GM08714 (cell line): ENCODE measurements around the gene VTI1A.

Source experiments
- H3K4me3 ChIP-seq: fragments of 200-500 bp; sonication (Bioruptor generic); 2 replicates; pipeline ENCODE4 v1.5.1; 2014; ENCODE audit warnings: mild to moderate bottlenecking, low read length, inconsistent platforms
- ZNF274 ChIP-seq: IDR thresholded peaks from 2 replicates; pipeline ENCODE4 v1.6.1; 2012; ENCODE audit warnings: mild to moderate bottlenecking, low read depth, low read length

Gene VTI1A

DNA sequence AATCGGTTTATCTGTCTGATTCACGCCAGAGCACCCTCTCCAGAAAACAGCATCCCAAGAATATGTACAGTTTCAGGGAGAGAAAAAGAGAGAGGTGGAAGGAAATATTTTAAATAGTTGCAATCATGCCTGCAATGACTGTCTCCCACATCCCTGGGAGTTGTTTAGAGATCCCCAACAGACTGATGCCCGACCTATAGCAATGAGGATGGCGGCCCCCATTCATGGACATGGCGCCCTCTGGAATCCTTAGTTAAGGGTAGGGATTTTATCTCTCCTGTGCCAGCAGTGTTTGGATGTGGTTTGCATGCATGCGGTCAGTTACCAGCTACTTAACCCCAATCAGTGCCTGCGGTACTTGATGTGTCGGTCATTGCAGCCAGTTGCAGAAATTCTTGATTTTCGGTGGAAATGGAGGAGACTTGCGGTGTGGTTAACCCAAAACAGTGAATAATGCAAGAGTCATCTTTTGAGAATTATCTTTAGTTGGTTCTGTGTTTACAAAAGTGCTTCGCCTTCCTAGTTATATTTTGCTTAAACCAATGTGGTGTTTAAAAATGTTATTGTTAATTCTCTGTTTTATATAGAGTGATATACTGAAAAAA, 317.0 kb downstream of the VTI1A start:
- no peak for TF ChIP-seq ZNF274
- H3K4me3 ChIP-seq, result no peak overlapping the region

DNA sequence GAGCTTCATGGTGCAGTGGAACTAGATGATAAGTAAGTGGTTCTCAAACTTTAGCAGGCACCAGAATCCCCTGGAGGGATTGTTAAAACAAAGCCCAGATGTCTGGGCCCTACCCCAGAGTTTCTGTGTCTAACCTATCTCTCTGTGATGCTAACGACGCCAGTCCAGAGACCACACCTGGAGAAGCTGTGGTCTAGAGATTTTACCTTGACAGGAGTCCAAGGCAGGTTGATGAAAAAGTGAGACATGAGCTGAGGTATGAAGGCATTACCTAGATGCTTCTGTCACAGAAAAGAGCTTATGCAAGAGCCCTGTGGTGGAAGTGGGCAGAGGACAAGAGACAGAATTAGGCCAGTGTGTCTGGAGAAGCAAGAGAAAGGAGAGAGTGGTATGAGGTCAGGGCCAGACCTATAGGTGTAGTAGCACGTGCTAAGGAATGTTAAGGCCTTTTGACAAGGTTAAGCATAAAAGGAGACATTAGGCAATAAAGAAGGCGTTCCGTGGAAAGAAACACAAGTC, 318.8 kb downstream of the VTI1A start:
- TF ChIP-seq ZNF274, result no peak
- H3K4me3 ChIP-seq, result no peak overlapping the region

DNA sequence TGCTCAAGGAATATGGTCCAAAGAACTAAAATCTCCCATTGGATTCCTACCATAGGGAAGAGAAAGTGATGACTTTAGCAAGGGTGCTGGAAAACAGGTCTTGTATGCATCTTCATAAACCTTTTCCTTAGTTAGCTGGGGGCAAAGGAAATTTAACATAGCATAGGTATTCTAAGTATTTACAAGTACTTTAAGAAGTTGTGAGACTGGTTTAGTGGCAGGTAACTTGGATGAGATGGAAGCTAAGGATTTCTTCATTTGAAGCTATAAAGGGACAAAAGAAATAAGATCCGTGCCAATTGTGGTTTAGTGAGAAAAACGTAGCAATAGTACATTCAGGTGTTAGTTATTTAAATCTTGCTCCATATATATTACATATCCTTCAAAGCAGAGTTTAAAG, 319.6 kb downstream of the VTI1A start:
- no peak overlapping the region for H3K4me3 ChIP-seq
- TF ChIP-seq ZNF274, result no peak

DNA sequence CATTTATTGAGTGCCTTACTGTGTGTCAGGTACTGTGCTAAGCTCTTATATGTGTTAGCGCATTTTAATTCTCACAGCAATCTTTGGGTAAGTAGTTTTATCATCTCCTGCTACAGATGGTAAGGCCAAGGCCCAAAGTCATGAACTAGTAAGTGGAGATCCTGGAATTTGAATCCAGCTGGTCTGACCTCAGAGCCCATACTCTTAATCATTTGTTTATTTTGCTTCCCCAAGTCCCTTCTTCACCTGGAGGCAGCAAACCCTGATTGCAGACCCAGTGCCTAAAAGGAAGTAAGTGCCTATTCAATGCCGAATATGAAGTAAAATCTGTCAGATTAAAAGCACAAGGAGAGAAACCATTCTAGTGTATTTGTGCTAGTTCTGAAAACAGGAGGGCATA, 320.1 kb downstream of the VTI1A start:
- TF ChIP-seq ZNF274, result no peak
- no peak overlapping the region for H3K4me3 ChIP-seq

DNA sequence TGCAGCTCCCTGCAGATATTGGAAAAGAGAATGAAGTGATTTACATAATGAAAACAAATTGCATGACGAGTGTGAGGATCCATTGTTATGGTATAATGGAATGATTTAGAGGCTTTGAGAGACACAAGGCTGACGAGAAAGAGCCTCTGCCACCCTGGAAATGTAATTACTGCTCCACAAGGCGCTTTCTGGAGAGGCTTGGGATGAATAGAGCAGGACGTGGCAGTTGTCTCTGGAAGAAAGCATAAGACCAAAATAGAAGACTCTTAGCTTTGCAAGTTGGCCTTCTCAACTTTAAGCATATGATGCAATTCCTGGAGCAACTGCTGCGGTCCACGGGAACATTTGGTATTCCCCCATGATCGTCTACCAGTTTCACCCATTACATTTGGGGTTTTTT, 321.1 kb downstream of the VTI1A start:
- TF ChIP-seq ZNF274, result no peak

DNA sequence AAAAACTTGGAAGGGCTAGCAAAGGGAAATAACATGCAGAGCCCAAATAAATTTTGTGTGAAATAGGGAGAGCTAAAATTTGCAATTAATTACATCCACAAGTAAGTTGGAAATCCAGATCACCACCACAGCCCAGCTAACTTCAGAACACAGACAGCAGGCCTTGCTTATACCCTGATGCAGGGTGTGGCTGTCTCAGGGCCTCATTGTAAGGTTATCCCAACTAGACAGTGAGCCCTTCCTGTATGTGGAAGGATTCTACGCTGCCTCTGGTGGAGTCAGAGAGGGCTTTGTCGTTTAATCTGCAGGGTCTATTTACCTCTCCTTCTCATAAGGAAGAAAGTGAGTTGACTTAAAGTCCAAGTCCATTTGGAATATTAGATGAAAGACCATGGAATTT, 322.1 kb downstream of the VTI1A start:
- no peak for TF ChIP-seq ZNF274

More for the DNA sequence above, 321.1 kb downstream of the VTI1A start:
- H3K4me3 ChIP-seq, result no peak overlapping the region

DNA sequence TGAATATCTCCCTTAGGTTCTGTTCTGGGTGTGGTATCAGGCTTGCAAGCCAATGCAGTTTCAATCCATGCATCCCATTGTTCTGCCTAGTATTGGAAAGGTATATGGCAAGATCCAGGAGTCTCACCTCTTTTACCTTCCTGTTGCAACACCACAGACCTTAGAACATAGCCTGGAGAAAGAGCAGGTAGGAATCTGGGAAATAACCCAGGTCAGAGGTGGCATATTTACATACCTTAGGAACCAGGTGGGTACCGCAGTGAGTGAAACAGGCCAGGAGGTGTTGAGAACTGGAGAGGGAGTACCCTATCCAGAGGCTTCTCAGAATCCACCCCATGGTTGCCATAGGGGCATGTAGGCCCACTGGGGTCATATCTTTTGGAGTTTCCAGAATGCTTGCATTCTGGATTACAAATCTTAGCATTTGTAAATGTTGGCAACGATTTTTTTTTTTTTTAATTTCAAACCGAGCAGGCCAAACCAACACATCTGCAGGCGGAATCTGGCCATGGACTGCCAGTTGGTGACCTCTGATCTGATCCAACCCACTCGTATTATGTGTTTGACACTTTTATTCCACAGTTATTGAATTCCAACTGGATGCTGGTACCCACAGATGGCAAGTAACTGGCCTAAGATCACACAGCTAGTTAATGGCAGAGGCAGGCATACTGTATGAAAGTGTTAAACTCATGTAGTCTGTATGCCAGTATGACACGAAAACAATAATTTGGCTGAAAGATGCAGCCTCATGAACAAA, 322.8 kb downstream of the VTI1A start:
- TF ChIP-seq ZNF274, result no peak
- no peak overlapping the region for H3K4me3 ChIP-seq

More for the DNA sequence above, 322.1 kb downstream of the VTI1A start:
- no peak overlapping the region for H3K4me3 ChIP-seq

DNA sequence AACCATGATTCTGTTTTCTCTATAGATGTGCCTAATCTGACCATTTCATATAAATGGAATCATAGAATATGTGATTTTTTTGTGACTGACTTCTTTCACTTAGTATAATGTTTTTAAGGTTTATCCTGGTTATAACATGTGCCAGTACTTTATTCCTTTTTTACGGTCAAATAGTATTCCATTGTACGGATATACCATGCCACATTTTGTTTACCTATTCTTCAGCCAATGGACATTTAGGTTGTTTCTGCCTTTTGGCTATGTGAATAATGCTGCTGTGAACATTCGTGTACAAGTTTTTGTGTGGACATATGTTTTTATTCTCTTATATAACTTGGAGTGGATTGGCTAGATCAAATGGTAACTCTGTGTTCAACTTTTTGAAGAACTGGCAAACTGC, 324.7 kb downstream of the VTI1A start:
- H3K4me3 ChIP-seq, result no peak overlapping the region
- TF ChIP-seq ZNF274, result no peak

DNA sequence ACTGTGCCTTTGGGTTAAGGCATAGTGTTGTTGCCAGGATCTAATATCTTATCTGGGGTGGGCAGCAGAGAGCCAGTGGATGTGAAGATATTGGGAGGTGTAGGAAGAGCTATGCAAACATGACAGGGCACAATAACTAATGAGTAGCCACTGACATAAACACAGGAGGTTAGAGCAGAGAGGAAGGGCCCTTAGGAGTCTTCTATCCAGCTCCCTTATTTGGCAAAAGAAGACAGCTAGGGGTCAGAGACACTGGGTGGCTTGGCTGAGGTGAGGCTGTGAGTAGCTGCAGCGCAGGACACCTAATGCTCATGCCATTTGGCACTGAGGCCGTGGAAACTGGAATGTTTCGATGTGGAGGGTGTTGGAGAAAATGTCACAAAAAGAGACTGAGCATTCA, 326.8 kb downstream of the VTI1A start:
- no peak for TF ChIP-seq ZNF274
- H3K4me3 ChIP-seq, result no peak overlapping the region

DNA sequence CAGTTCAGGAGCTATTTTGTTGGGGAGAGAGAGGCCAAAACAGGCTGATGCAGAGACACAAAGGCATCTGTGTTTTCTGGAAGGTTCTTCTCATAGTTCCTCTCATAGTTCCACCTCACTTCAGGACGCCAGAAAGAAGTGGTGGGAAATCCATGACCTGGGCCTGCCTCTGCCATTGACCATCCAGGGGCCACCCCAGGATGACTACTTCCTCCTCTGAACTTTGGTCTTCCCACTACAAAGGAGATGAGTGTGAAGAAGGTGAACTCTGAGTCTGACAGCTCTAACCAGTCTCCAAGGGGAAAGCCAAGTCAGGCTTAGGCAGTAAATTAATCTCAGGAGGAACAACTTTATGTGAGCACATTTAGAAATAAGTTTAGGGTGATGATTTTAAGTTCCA, 327.2 kb downstream of the VTI1A start:
- H3K4me3 ChIP-seq, result no peak overlapping the region
- TF ChIP-seq ZNF274, result no peak

DNA sequence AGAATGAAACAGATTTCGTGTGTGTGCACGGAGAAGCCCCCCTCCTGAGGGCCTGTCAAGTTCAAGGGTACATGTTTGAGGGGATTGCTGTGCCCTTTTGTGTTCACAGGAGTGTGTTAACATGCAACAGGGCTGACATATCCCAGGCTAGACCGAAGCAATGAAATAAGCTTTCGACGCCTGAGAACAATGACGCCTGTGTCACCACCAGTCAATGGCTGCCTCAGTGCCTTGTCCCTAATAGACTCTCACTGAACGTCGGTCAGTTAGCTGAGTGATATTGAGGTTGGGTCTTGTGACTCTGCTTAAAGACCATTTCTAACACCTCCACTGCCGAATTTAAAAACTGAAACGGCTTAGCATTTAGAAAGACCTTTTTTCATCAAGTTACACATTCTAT, 327.8 kb downstream of the VTI1A start:
- TF ChIP-seq ZNF274, result no peak
- H3K4me3 ChIP-seq, result no peak overlapping the region

DNA sequence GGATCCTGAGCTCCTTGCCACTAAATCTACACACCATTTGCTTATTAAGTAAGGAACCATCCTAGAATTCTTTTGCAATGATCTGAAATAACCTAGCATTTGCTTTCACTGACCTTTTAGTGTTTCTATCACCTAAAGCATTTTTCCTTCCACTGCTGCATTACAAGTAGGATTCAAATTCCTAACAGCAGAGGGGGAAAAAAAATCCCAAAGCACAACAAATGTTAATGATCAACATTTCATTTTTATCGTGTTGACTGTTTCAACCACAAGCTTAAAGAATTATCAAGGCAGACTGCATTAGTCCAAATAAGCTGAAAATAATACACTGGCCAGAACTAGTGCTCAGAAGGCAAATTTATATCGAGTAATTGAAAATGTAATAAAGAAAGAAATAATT, 328.4 kb downstream of the VTI1A start:
- H3K4me3 ChIP-seq, result no peak overlapping the region

DNA sequence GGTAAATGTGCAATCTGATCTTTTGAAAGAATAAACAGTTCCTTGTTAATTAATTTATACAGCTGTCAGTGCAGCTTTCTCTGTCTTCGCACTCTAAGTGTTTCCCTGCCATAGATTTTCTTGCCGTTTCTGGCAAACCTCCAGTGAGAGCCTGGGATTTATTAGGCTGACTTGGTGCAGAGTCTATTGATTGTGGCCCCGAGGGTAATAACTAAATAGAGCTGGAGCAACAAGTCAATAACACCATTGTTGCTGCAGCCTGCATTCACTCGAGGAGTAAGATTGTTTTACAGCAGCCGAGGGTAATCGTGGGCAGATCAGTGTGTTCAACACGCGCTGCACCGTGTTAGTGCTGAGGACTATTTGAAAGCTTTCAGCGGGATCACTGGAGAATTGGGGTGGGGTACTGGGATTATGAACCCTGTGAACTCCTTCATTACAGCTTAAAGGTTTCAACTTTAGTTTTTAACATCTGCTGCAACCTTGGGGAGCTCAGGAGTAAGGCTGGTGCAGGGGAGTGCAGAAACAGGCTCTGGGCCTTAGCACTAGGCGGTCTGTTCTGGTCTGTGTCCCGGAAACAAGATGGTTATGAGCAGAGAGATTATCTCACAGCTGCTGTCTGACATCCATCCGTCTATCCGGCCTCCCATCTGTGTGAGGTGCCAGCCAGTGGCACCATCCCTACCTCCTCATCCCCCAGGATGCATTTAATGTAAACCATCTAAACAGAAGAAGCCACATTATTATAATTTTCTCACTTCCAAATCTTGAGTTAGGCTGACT, 329.1 kb downstream of the VTI1A start:
- no peak for TF ChIP-seq ZNF274

More for the DNA sequence above, 328.4 kb downstream of the VTI1A start:
- TF ChIP-seq ZNF274, result no peak

DNA sequence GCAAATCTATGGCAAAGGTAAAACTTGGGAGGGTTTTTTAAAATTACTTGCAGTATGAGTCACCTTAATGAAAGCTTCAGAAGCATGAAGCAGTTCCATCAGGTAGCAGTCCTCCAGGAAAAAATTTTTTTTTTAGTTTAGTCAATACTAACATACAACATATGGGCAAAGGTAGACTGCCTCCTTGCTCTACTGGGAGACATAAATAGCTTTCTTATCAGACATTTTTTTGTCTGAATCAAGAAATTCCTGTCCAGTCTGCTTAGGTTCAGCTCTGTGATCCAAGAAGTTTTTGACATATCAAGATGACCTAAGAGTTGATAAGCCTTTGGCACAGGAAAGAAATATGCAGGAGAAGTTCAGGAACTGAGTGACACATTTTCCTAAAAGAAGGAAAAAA, 331.6 kb downstream of the VTI1A start:
- TF ChIP-seq ZNF274, result no peak
- H3K4me3 ChIP-seq, result no peak overlapping the region

More for the DNA sequence above, 329.1 kb downstream of the VTI1A start:
- H3K4me3 ChIP-seq, result no peak overlapping the region
